Astrocyte of the hippocampus (primary cell): ENCODE results near the gene ASCC2.

Experiments used
- DNase-seq: peaks from one replicate; pipeline ENCODE4 v3.0.0; 2011; ENCODE audit warnings: low read depth, low spot score

Gene ASCC2

DNA sequence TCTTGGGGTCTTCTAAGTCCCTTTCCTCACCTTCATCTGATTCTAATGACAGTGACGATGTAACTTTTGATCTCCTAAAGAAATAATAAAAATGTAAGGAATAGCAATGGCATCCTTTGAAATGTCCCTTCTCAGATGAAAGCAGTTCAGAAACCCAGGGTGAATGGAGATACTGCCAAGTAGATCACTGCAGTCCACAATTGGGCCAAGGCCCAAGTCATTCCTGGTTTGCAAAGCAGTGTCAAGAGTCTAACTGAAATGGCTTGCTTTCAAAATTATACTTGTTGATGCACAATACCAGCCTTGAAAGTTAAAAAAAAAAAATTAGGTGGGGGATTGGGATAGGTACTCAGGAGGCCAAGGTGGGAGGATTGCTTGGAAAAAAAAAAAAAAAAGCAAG is 20.4 kb downstream of the ASCC2 start:
- DNase-seq = no peak

DNA sequence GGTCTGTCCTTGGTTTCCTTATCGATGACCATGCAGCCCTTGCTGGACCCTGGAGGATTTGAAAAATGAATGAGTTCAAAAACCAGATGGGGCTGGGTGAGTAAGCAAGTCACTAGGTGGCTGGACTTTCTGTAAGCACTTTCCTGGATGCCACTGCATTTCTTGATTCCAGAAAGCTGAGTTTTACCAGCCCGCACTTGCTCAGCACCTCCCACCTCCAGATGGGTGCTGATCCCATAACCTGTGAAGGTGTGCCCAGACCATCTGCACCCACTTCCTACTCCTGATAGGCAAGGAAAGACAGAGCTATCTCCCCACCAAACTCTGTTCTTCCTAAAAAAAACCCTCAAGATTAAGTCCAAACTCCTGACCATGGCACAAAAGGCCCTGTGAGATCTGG is 21.1 kb downstream of the ASCC2 start:
- DNase-seq = no peak

DNA sequence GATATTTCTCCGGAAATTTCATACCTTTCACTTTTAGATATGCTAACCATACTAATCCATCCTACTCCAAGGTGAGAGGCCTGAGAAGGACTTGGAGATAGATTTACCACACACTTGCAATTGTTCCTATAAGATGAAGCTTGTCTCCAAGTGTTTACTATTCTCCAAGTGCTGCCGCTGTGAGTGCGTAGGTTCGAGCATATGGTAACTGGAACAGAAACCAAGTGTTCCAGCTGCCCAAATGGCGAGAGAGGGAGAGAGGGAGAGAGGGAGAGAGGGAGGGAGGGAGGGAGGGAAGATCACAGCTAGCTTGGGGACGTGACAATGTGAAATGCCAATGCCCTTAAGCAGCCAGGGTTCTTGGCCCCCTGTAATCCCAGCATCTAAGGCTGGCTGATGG is 21.5 kb downstream of the ASCC2 start:
- DNase-seq = no peak

DNA sequence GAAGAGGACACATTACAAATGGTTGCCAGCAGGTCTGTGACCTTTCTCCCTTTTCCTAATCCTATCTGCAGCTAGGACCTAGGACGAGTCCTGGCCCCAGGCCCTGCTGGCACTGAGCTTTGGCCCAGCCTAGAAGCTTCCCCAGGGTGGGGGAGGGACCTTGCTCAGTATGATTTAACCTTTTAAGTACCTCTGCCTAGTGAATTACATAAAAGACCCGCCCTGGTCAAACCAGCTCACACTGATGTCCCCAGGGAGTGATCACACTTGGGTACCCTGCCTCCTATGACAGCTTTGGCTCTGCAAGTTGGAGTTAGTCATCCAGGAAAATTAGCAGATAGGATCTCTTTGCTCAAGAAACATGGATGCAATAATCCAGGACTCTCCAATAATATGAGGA is 21.9 kb downstream of the ASCC2 start:
- DNase-seq = no peak

DNA sequence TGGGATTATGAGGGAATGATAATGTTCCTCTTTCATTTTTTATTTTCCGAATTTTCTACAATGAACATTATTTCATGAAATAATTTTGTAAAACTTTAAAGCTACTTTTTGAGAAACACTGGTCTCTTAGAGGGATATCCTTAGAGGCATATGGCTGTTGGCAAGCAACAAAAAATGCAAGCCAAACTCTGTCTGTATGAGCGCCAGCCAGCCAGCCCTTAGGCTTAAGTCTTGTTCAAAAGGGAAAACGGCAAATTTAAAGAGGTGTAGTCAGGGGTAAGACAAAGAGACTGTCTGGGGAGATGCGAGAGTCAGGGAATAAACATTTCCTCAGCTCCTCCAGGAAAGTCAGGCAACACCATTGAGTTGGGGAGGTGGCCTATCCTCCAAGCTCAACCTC is 22.5 kb downstream of the ASCC2 start:
- no peak for DNase-seq

DNA sequence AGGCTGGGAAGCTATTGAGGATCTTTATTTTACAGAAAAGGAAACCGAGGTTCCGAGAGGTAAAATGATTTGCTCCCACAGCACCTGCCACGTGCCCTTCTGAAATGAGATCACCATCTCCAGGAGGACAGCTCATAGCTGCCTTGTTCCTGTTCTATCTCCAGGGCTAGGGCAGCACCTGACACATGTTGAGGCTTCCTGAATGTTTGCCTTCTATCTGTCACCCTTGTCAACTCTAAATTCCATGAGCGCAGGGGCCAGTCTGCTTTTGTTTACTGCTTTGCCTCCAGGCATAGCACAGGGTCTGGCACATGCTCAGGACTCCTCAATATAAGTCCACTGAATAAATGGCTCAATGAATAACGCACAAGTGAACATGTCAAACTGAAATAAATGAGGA is 24.1 kb downstream of the ASCC2 start:
- no peak for DNase-seq

DNA sequence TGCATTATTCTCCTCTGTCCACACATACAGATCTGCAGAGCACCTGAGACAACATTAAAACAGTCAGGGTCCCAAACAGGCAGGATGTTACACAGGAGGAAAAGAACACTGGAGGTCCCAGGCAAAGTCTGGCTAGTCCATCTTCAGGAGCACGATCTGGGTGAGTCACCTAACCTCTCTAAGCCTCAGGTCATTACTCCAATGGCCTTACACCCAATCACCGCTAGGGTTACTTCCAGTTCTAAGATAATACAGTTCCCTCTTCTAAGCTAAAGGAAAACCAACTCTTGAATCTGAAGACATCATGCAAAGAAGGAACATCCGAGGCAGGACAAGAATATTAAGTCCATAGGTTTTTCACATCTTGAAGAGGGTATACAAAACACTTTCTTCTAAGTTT is 24.5 kb downstream of the ASCC2 start:
- no peak for DNase-seq

DNA sequence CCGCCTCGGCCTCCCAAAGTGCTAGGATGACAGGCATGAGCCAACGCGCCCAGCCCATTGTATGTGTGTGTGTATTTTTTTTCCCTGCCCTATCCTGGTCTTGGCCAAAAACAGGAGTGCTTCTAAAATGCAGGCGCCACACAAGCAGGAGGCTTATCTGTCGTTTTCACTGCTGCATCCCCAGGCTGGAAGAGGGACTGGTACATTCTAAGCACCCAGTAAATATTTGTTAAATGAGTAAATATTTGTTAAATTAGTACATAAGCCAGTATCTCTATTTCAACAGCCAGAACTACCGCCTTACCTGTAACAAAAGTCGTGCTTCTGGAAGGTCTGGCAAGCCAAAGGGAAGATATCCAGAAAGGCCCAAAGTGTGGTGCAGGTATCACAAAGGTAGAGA is 24.9 kb downstream of the ASCC2 start:
- no peak for DNase-seq

DNA sequence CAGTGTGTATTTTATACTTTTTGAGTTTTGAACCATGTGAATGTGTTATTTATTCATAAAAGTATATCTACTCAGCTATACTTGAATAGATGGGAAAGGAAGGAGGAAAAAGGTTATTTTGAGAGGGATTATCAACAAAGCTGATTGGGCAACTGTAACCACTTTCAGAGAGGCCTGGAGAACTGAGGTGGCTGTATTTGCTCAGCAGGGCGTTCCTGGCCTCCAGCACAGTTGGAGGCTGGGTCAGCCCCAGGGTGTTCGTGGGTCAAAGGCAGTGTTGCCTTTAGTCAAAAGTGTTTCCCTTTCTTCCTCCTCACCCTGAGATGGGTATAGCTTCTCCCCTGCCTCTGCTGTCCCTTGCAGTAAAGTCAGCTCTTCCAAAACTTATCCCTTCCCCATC is 26.7 kb downstream of the ASCC2 start:
- DNase-seq = no peak

DNA sequence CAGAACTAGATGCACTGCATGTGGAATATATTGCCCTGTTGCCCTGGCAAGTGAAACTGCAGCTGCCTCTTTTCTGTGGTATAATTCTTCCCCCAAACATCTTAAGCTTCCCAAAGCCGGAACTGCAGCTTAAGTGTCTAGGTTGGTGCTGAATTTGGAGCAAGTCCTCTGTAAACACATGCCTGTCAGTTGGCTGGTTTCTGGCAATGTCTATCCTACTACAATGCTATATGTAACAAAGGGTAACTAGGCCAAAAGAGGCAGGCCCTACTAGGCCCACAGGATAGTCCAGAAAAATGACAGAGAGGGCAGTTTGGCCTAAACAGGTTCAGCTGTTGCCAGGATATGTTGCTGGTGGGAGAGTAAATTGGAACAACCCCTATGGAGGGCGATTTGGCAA is 27.9 kb downstream of the ASCC2 start:
- DNase-seq = no peak

DNA sequence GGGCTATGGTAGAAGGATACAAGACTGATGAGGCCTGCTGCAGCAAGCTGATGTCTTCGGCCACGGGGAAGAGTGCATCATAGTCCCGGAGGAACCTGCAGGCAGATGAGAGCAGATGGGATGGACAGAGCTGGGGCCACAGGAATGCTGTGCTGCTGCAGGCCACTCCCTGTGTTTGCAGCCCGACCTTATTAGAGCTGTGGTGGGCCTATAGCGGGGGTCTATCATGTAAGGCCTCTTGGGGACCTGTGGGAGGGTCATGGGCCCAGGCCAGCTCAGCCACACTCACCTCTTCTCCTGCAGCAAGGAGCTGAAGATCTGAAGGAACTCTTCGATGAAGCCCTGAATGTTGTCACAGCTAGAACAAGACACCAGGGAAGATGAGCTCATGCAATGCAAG is 31.9 kb downstream of the ASCC2 start:
- DNase-seq = no peak

DNA sequence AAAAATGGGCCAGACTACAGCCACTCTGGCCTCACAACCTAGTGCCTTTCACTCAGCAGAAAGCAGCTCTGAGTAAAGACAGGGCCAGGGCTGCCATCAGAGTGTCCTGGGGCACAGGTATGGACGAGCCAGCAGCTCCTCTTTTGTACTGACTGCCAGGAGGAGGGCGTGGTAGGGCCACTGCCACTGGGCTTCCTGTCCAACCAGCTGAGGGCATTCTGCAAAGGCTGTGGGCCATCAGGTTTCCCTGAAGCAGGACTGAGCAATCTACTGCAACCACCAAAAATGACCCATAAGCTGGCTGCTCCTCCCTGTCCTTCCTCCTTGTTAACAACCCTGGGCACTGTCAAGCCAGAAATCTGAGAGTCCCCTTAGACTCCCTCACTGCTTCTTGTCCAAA is 33.1 kb downstream of the ASCC2 start:
- DNase-seq = no peak

DNA sequence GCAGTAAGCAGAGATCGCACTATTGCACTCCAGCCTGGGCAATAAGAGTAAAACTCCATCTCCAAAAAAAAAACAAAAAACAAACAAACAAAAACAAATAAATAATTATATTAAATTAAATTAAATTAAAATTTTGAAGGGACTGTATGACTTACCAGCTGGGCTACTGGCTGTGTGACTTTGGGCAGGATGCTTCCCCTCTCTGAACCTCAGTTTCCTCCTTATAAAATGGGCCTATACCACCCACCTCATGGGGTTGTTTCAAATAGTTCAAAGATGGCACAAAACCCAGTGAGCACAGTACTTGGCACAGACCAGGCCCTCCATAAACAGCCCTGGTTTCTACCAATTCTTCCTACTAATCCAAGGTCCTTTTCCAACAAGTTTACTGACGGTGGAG is 34.9 kb downstream of the ASCC2 start:
- no peak for DNase-seq

DNA sequence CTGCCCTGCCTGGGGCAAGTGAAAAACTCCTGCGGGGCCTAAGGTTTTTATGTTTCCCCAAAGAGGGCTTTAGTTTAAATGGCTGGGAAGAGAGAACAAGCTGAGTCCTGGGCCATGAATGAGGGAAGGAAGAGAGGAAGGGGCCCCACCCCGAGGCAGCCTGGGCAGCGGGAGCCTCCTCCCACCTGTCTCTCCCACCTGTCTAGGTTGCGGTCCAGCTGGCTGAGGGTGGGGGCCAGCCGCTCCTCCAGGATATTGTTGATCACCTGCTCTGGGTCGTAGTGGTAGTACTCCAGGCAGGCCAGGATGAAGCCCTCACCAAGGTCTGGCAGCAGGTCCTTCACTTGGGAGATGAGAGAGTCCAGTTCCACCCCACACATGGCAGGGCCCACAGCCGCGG is 36.3 kb downstream of the ASCC2 start:
- DNase-seq = no peak

DNA sequence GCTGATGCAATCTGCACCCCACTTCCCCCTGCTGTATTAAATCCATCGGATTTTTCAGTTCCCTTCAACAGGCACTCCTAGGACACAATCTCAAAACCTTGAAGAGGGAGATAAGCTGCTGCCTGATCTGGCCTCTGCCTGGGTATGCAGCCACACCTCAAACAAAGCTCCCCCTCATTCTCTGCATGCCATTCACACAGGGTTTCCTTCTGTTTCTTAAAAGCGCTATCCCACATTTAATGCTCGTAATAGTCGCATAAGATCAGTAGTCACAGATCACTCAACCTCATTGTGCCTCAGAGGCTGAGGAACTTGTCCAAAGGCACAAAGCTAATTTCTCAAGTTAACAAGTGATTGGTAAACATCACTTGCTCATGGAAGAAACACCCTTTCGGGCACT is 36.9 kb downstream of the ASCC2 start:
- DNase-seq = no peak

DNA sequence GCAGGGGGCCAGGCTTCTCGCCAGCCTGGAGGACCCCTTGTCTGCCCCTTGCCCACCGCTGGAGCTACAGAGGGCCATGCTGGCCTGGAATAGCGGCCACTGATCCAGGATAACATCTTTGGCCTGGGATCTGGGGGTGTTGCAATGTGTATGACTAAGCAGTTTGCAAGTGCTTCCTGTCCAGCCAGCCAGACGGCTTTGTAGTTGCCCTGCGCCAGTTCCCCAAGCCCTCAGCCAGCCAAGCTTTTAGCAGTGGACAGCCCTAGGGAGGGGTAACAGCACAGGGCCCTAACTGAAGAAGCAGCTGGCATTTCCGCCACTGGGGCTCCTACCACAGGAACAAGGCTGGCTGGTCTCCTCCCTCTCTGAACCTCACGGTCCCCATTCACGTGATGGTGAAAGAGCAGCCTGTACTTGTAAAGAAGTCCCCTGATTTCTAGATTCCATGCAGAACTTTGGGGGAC is 38.8 kb downstream of the ASCC2 start:
- DNase-seq = peak; percentile 80

DNA sequence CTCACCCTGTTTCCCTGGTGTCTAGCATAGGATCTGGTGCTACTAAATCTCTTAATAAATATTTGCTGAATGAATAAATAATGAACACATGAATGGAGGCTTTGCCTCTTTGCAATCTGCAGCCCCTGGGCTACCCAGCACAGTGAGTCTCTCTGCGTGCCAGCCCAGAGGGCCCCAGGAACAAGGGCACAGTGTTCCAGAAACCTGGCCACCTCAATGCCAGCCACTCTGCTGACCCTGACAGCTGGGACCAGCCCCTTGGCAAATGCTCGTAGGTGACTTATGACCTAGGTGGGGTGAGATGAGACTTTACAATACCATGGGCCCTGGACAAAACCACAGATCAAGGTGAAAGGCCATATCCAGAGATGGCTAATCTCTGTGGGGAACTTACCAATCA is 39.3 kb downstream of the ASCC2 start:
- DNase-seq = no peak

DNA sequence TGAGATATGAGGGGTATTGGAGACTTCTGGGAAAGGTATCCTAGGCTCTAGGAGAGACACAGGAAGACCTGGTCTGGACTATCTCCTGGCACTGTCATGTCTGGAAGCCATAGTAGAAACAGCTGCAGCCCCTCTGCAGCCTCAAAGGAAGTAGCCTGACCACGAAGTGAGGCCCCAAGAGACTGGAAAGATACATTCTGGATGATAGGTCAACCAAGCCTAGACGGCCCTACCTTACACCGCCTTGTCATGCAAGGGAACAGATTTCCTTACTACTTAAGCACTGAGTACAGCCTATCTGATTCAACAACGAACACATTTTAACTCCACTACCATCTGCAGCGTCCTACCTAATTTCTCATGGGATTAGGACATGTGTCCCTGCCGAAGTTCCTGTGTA is 39.8 kb downstream of the ASCC2 start:
- no peak for DNase-seq

DNA sequence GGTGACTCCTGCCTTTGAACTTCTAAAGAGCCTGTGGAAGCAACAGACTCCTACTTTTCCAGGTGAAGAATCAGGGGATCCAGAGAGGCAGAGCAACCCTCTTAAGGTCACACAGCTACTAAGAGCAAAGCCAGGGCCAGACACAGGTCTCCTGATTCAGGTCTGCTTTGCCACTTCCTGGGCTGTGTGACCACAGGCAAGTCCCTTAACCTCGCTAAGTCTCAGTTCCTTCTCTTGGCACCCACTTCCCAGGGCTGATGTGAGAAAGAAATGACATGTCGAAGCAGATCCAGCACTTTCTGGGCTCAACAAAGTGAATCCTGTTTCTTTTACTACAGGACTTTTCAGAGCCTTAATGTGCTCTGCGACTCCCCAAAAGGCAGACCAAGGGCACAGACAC is 40.7 kb downstream of the ASCC2 start:
- no peak for DNase-seq

DNA sequence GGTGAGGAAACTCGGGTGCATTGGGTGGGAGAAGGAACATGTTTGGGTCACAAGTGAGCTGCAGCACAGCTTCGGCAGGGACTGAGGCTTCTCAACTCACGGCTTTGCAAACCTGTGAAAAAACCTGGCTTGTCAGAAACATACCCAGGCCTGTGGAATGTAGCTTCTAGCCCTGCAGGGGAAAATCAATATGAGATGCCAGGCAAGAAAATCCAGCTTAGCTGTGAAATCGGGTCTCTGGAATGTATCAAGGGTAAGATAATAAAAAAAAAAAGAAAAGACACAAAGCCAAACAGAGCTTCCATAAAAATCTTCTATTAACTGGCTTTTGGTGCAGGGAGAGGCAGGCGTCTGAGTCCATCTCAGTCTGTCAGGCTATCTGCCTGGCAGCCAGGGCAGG is 42.4 kb downstream of the ASCC2 start:
- DNase-seq = no peak

DNA sequence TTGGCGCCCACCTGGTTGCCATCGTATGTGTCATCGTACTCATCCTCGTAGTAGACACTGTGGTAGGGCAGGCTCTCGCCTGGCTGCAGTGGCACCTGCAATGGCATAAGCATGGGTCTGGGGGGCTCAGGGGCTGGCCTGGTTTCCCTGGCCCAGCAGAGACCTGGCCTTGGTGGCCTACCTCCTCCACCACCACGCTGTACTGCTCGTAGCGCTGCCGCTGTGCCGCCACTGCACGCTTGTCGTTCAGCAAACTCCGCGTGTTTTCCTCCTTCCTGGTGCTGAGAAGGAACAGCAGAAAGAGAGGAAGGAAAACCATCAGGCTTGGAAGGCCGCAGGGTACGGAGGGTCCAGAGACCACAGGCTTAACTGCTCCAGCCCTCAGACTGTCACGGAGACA is 44.7 kb downstream of the ASCC2 start:
- DNase-seq = no peak

DNA sequence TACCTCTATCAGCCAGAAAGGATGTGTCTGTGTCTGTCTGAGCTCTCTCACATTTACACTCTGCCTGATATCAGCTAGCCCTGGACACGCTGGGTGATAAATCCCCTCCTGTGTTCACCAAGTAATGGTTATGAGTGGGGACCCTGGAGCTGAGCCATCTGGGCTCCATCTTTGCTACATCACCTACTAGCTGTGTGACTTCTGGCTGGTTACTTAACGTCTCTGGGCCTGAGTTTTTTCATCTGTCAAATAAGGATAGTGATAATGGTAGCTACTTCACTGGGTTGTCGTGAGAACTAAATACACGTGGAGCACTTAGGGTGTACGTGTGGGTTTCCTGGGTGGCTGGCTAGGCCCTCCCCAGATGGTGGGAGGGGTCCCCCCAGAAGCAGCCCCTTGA is 48.0 kb downstream of the ASCC2 start:
- no peak for DNase-seq

DNA sequence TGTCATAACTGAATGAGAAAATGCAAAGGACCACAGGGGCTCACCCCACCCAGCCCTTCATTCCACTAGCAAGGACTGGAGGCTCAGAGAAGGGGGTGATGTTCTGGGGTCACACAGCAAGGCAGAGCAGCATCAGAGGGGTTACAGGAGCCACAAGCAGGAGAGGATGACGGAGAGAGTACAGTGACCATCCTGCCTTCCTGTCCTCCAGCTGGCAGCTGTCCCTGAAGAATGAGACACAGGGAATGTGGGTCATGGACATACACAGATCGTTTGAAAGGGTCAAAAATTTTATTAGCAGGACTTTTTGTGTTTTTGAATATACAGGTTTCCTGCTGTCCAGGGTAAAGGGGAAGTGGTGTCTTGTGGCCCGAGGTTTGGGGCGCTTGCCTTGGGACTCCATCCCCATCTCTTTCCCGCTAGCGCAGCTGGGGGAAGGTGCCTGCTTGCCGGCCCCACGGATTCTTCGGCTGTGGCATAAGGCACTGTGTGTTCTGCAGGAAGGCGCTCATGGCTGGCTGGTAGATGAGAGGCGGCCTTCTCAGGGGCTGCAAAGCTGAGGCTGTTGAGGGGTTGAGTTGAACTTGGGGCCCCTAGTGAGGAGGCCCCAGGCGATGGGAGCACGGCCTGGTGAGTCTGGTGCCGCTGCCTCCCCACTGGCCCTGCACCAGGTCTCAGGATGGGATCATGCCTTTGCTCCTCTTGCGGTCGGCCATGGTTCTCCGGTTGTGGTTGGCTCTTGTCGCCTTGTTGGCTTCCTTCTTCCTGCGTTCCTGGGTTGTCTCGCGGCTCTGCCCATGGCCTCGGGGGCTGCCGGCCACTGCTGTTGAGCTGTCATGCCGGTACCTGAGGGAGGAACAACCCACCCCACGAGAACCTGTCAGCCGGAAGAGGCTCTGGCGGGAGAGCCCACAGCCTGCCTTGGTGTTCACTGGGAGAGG is 49.5 kb downstream of the ASCC2 start:
- no peak for DNase-seq
